ENCODE measurements around the gene TXLNG. TPM values are rescaled to one million over a fixed set of nuclear protein-coding genes. Genes with fewer than 3 reads are reported as not detected.

TXLNG gene
- total and polyA plus RNA-seq, 12 donors = 3.6 to 6.8 (median 5.8) TPM

GRCh38 chrX:16796298-16796697 is 10.0 kb downstream of the TXLNG start:
- ATAC-seq (peak in 1 of 8 donors; percentile 37), DNase-seq (no peak)
- Histone ChIP-seq H3K4me3 (no peak overlapping the region), H3K36me3 (peaks cover 0 to 40% (median 0%) of the 10 kb centered on the region in 9 donors), H3K27me3 (no peaks in the 10 kb centered on the region), H3K4me1 (no peaks in the 10 kb centered on the region), H3K27ac (no peak overlapping the region), H3K9me3 (no peaks in the 10 kb centered on the region)
- no peak for TF ChIP-seq CTCF (IDR thresholded peaks at IDR 0.05)
- WGBS, 2 donors = 74 to 83% methylated on average over 4 of the region's 4 CpGs
- intact Hi-C loops (cut with DNase I) = no loop called here

GRCh38 chrX:16797358-16797757 is 11.1 kb downstream of the TXLNG start:
- Histone ChIP-seq H3K4me3 (no peak overlapping the region), H3K36me3 (peaks cover 0 to 37% (median 0%) of the 10 kb centered on the region in 9 donors), H3K4me1 (no peaks in the 10 kb centered on the region), H3K27ac (peak overlapping the region in 1 of 10 donors; percentile 0), H3K27me3 (no peaks in the 10 kb centered on the region), H3K9me3 (no peaks in the 10 kb centered on the region)
- DNase-seq = no peak
- peak in 1 of 8 donors; percentile 45 for ATAC-seq
- no peak for TF ChIP-seq CTCF (IDR thresholded peaks at IDR 0.05)
- WGBS, 2 donors = 71 to 79% methylated on average over 5 of the region's 5 CpGs
- intact Hi-C loops (cut with DNase I) = no loop called here

GRCh38 chrX:16797841-16798240 is 11.6 kb downstream of the TXLNG start:
- ATAC-seq (no peak), DNase-seq (no peak)
- H3K36me3 ChIP-seq = peaks cover 0 to 41% (median 0%) of the 10 kb centered on the region in 9 donors
- intact Hi-C loops (cut with DNase I) = no loop called here
- H3K4me3 ChIP-seq = no peak overlapping the region
- peak overlapping the region in 1 of 10 donors; percentile 0 for H3K27ac ChIP-seq
- TF ChIP-seq CTCF (IDR thresholded peaks at IDR 0.05) = no peak
- WGBS, 2 donors = 86 to 90% methylated on average over 4 of the region's 4 CpGs
- H3K27me3 ChIP-seq = no peaks in the 10 kb centered on the region
- H3K9me3 ChIP-seq = no peaks in the 10 kb centered on the region
- no peaks in the 10 kb centered on the region for H3K4me1 ChIP-seq

GRCh38 chrX:16804923-16805464 is 18.7 kb downstream of the TXLNG start:
- Histone ChIP-seq H3K27me3 (no peaks in the 10 kb centered on the region), H3K9me3 (no peaks in the 10 kb centered on the region), H3K4me1 (peaks cover 0 to 14% (median 5%) of the 10 kb centered on the region in 9 donors), H3K36me3 (peaks cover 0 to 10% (median 0%) of the 10 kb centered on the region in 9 donors), H3K27ac (no peak overlapping the region), H3K4me3 (no peak overlapping the region)
- intact Hi-C loops (cut with DNase I) = no loop called here
- ATAC-seq (no peak), DNase-seq (no peak)
- TF ChIP-seq CTCF (IDR thresholded peaks at IDR 0.05) = no peak
- WGBS, 2 donors = 72 to 78% methylated on average over 7 to 8 of the region's 8 CpGs
